Activated T-cell treated with anti-CD3 and anti-CD28 coated beads for 1 hour (primary cell): ENCODE results near the gene KCNQ1.

Experiments used
- DNase-seq: peaks from one replicate; pipeline ENCODE4 v3.0.0-alpha.2; 2020; ENCODE audit warnings: low read depth

KCNQ1 gene

GRCh38 chr11:2665526-2666400, 221.0 kb downstream of the KCNQ1 start:
- DNase-seq, result no peak

GRCh38 chr11:2666401-2666741, 221.6 kb downstream of the KCNQ1 start:
- DNase-seq, result no peak

- DNase-seq, result no peak
These were observed 222.2 kb downstream of the KCNQ1 start for GRCh38 chr11:2666828-2667570.

- no peak for DNase-seq
These were observed 223.1 kb downstream of the KCNQ1 start for GRCh38 chr11:2667940-2668339.

GRCh38 chr11:2668876-2669275, 224.1 kb downstream of the KCNQ1 start:
- DNase-seq, result no peak

- DNase-seq, result no peak
These were observed 225.0 kb downstream of the KCNQ1 start for GRCh38 chr11:2669634-2670469.

- DNase-seq, result no peak
These were observed 225.8 kb downstream of the KCNQ1 start for GRCh38 chr11:2670541-2671100.

GRCh38 chr11:2671748-2672147, 226.9 kb downstream of the KCNQ1 start:
- DNase-seq, result no peak

GRCh38 chr11:2672553-2673249, 227.9 kb downstream of the KCNQ1 start:
- no peak for DNase-seq

- no peak for DNase-seq
These were observed 228.4 kb downstream of the KCNQ1 start for GRCh38 chr11:2673250-2673610.

GRCh38 chr11:2673871-2674471, 229.2 kb downstream of the KCNQ1 start:
- DNase-seq, result no peak

GRCh38 chr11:2674658-2675131, 229.9 kb downstream of the KCNQ1 start:
- no peak for DNase-seq

- no peak for DNase-seq
These were observed 230.7 kb downstream of the KCNQ1 start for GRCh38 chr11:2675540-2675939.

GRCh38 chr11:2677127-2677526, 232.3 kb downstream of the KCNQ1 start:
- no peak for DNase-seq

- no peak for DNase-seq
These were observed 233.6 kb downstream of the KCNQ1 start for GRCh38 chr11:2678396-2678795.

GRCh38 chr11:2679011-2679676, 234.3 kb downstream of the KCNQ1 start:
- no peak for DNase-seq

- DNase-seq, result no peak
These were observed 236.8 kb downstream of the KCNQ1 start for GRCh38 chr11:2681408-2682145.

- DNase-seq, result no peak
These were observed 239.0 kb downstream of the KCNQ1 start for GRCh38 chr11:2683806-2684205.

- no peak for DNase-seq
These were observed 239.8 kb downstream of the KCNQ1 start for GRCh38 chr11:2684581-2684980.

- DNase-seq, result no peak
These were observed 240.2 kb downstream of the KCNQ1 start for GRCh38 chr11:2685051-2685450.
